ENCODE measurements around the gene GRK6.

DNA sequence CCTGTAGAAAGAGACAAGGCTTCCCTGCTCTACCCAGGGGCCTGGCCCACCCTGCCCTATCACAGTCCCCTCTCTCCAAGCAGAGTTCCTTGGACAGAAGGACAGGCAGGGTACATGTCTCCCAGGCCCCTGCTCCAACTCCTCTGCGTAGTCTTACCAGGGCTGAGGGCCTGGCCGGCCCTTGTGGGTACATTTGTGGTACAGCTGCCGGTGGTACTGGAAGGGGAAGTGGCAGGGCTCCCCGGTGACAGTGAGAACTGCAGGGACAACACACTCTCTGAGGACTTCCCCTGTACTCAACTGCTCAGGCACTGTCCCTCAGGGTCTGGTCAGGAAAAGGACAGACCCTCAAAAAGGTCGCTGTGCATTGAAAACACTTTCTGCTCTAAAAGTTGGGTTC is 20.7 kb upstream of the GRK6 start:
- no peak for TF ChIP-seq POLR2A (IDR thresholded peaks at IDR 0.05)
- TF ChIP-seq, protein P1, sequence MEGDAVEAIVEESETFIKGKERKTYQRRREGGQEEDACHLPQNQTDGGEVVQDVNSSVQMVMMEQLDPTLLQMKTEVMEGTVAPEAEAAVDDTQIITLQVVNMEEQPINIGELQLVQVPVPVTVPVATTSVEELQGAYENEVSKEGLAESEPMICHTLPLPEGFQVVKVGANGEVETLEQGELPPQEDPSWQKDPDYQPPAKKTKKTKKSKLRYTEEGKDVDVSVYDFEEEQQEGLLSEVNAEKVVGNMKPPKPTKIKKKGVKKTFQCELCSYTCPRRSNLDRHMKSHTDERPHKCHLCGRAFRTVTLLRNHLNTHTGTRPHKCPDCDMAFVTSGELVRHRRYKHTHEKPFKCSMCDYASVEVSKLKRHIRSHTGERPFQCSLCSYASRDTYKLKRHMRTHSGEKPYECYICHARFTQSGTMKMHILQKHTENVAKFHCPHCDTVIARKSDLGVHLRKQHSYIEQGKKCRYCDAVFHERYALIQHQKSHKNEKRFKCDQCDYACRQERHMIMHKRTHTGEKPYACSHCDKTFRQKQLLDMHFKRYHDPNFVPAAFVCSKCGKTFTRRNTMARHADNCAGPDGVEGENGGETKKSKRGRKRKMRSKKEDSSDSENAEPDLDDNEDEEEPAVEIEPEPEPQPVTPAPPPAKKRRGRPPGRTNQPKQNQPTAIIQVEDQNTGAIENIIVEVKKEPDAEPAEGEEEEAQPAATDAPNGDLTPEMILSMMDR (IDR thresholded peaks at IDR 0.05), result no peak
- TF ChIP-seq POLR2AphosphoS5 (IDR thresholded peaks at IDR 0.05), result no peak

Measured in breast epithelium (tissue), 3 donors.